Measurements from ENCODE around the gene GALNT2.

The GALNT2 gene

GRCh38 chr1:230117694-230118093, 50.7 kb downstream of the GALNT2 start:
- Histone ChIP-seq H3K27me3 (ENCODE audit: insufficient read depth, low read depth, severe bottlenecking) (no peaks in the 10 kb centered on the region), H3K27ac (no peak overlapping the region), H3K36me3 (peaks cover 7% of the 10 kb centered on the region), H3K4me3 (ENCODE audit: low read depth, low read length) (no peak overlapping the region), H3K9me3 (ENCODE audit: severe bottlenecking) (no peaks in the 10 kb centered on the region)
- no peak for DNase-seq
- TF ChIP-seq CTCF (IDR thresholded peaks at IDR 0.05; ENCODE audit: low read depth, low read length) = no peak

GRCh38 chr1:230119340-230119739, 52.3 kb downstream of the GALNT2 start:
- Histone ChIP-seq H3K9me3 (ENCODE audit: severe bottlenecking) (no peaks in the 10 kb centered on the region), H3K27me3 (ENCODE audit: insufficient read depth, low read depth, severe bottlenecking) (no peaks in the 10 kb centered on the region), H3K36me3 (peaks cover 5% of the 10 kb centered on the region), H3K27ac (no peak overlapping the region), H3K4me3 (ENCODE audit: low read depth, low read length) (no peak overlapping the region)
- no peak for TF ChIP-seq CTCF (IDR thresholded peaks at IDR 0.05; ENCODE audit: low read depth, low read length)
- DNase-seq = no peak

GRCh38 chr1:230120289-230120920, 53.4 kb downstream of the GALNT2 start:
- DNase-seq = no peak
- no peak overlapping the region for H3K4me3 ChIP-seq (ENCODE audit: low read depth, low read length)
- H3K27ac ChIP-seq = no peak overlapping the region
- no peaks in the 10 kb centered on the region for H3K9me3 ChIP-seq (ENCODE audit: severe bottlenecking)
- H3K36me3 ChIP-seq = peaks cover under 1% of the 10 kb centered on the region
- no peak for TF ChIP-seq CTCF (IDR thresholded peaks at IDR 0.05; ENCODE audit: low read depth, low read length)
- no peaks in the 10 kb centered on the region for H3K27me3 ChIP-seq (ENCODE audit: insufficient read depth, low read depth, severe bottlenecking)

GRCh38 chr1:230120921-230121381, 53.9 kb downstream of the GALNT2 start:
- H3K9me3 ChIP-seq (ENCODE audit: severe bottlenecking) = no peaks in the 10 kb centered on the region
- peak; percentile 58 for DNase-seq
- no peak overlapping the region for H3K4me3 ChIP-seq (ENCODE audit: low read depth, low read length)
- no peaks in the 10 kb centered on the region; the same call in 1 of the 2 replicates for H3K36me3 ChIP-seq
- peak; percentile 73 for TF ChIP-seq CTCF (IDR thresholded peaks at IDR 0.05; ENCODE audit: low read depth, low read length)
- H3K27ac ChIP-seq = no peak overlapping the region
- no peaks in the 10 kb centered on the region for H3K27me3 ChIP-seq (ENCODE audit: insufficient read depth, low read depth, severe bottlenecking)

GRCh38 chr1:230121950-230122349, 54.9 kb downstream of the GALNT2 start:
- no peak overlapping the region for H3K27ac ChIP-seq

More at GRCh38 chr1:230121950-230122349, 54.9 kb downstream of the GALNT2 start:
- Histone ChIP-seq H3K36me3 (no peaks in the 10 kb centered on the region), H3K27me3 (ENCODE audit: insufficient read depth, low read depth, severe bottlenecking) (no peaks in the 10 kb centered on the region), H3K9me3 (ENCODE audit: severe bottlenecking) (no peaks in the 10 kb centered on the region), H3K4me3 (ENCODE audit: low read depth, low read length) (no peak overlapping the region)
- TF ChIP-seq CTCF (IDR thresholded peaks at IDR 0.05; ENCODE audit: low read depth, low read length) = no peak
- DNase-seq = no peak
